ENCODE measurements around the gene ENPP5. TPM values are rescaled to one million over a fixed set of nuclear protein-coding genes. Genes with fewer than 3 reads are reported as not detected.

Gene ENPP5
- total RNA-seq, 1 donor from 2014 or later: 0.26 TPM

GRCh38 chr6:46118157-46118556 lies 52.6 kb downstream of the ENPP5 start:
- no peak for DNase-seq (ENCODE audit: low read depth)
- no peak for FAIRE-seq
- TF ChIP-seq, protein P1, sequence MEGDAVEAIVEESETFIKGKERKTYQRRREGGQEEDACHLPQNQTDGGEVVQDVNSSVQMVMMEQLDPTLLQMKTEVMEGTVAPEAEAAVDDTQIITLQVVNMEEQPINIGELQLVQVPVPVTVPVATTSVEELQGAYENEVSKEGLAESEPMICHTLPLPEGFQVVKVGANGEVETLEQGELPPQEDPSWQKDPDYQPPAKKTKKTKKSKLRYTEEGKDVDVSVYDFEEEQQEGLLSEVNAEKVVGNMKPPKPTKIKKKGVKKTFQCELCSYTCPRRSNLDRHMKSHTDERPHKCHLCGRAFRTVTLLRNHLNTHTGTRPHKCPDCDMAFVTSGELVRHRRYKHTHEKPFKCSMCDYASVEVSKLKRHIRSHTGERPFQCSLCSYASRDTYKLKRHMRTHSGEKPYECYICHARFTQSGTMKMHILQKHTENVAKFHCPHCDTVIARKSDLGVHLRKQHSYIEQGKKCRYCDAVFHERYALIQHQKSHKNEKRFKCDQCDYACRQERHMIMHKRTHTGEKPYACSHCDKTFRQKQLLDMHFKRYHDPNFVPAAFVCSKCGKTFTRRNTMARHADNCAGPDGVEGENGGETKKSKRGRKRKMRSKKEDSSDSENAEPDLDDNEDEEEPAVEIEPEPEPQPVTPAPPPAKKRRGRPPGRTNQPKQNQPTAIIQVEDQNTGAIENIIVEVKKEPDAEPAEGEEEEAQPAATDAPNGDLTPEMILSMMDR (IDR thresholded peaks at IDR 0.05; ENCODE audit: insufficient read depth, low read length, severe bottlenecking): no peak
- Histone ChIP-seq H3K36me3 (ENCODE audit: control insufficient read depth, insufficient read depth, low read length) (no peaks in the 10 kb centered on the region), H3K27me3 (ENCODE audit: control insufficient read depth, insufficient read depth, low read length) (no peaks in the 10 kb centered on the region), H3K4me3 (ENCODE audit: low read depth, low read length) (no peak overlapping the region)

GRCh38 chr6:46116289-46116688 lies 54.5 kb downstream of the ENPP5 start:
- FAIRE-seq (no peak), DNase-seq (ENCODE audit: low read depth) (no peak)
- H3K27me3 ChIP-seq (ENCODE audit: control insufficient read depth, insufficient read depth, low read length): no peaks in the 10 kb centered on the region

GRCh38 chr6:46115634-46116033 lies 55.1 kb downstream of the ENPP5 start:
- TF ChIP-seq, protein P1 (IDR thresholded peaks at IDR 0.05; ENCODE audit: insufficient read depth, low read length, severe bottlenecking): no peak
- no peak overlapping the region for H3K4me3 ChIP-seq (ENCODE audit: low read depth, low read length)
- DNase-seq (ENCODE audit: low read depth) (no peak), FAIRE-seq (no peak)
- H3K36me3 ChIP-seq (ENCODE audit: control insufficient read depth, insufficient read depth, low read length): no peaks in the 10 kb centered on the region
- H3K27me3 ChIP-seq (ENCODE audit: control insufficient read depth, insufficient read depth, low read length): no peaks in the 10 kb centered on the region

More at GRCh38 chr6:46116289-46116688, 54.5 kb downstream of the ENPP5 start:
- Histone ChIP-seq H3K4me3 (ENCODE audit: low read depth, low read length) (no peak overlapping the region), H3K36me3 (ENCODE audit: control insufficient read depth, insufficient read depth, low read length) (no peaks in the 10 kb centered on the region)
- TF ChIP-seq, protein P1 (IDR thresholded peaks at IDR 0.05; ENCODE audit: insufficient read depth, low read length, severe bottlenecking): no peak

- Histone ChIP-seq H3K4me3 (ENCODE audit: low read depth, low read length) (no peak overlapping the region), H3K27me3 (ENCODE audit: control insufficient read depth, insufficient read depth, low read length) (no peaks in the 10 kb centered on the region), H3K36me3 (ENCODE audit: control insufficient read depth, insufficient read depth, low read length) (no peaks in the 10 kb centered on the region)
- FAIRE-seq (no peak), DNase-seq (ENCODE audit: low read depth) (peak; percentile 8)
- TF ChIP-seq, protein P1 (IDR thresholded peaks at IDR 0.05; ENCODE audit: insufficient read depth, low read length, severe bottlenecking): no peak
Observed at GRCh38 chr6:46113370-46113769, 57.4 kb downstream of the ENPP5 start.

Other genes with a start within 250 kb of the ENPP5 start
- not detected in 2 replicates for gene CLIC5, start 155.1 kb downstream of the ENPP5 start, total RNA-seq
- gene ENPP4, start 41.0 kb downstream of the ENPP5 start, total RNA-seq: 0.26 and 1.4 TPM in 2 replicates

Measured in bronchial epithelial cell (primary cell).